GM18502 (cell line): Measurements from ENCODE around the gene CLRN3.

ENCODE experiments used
- ATAC-seq: cut with Tn5 transposase; IDR thresholded peaks from one replicate; pipeline ENCODE4 v1.9.1; 2021; ENCODE audit warnings: mild to moderate bottlenecking; ENCODE audit not compliant: unreplicated experiment, poor library complexity

Gene CLRN3

GRCh38 chr10:127920306-127921074, 27.7 kb upstream of the CLRN3 start:
- no peak for ATAC-seq

- ATAC-seq, result no peak
Measured at GRCh38 chr10:127919418-127920271, 26.9 kb upstream of the CLRN3 start.

- no peak for ATAC-seq
Measured at GRCh38 chr10:127918572-127918971, 25.8 kb upstream of the CLRN3 start.

- ATAC-seq, result no peak
Measured at GRCh38 chr10:127916826-127917225, 24.1 kb upstream of the CLRN3 start.

GRCh38 chr10:127915324-127915723, 22.6 kb upstream of the CLRN3 start:
- no peak for ATAC-seq

- no peak for ATAC-seq
Measured at GRCh38 chr10:127913368-127913759, 20.6 kb upstream of the CLRN3 start.

GRCh38 chr10:127912607-127913367, 20.0 kb upstream of the CLRN3 start:
- ATAC-seq, result no peak

- no peak for ATAC-seq
Measured at GRCh38 chr10:127911867-127912257, 19.1 kb upstream of the CLRN3 start.

GRCh38 chr10:127911218-127911866, 18.6 kb upstream of the CLRN3 start:
- ATAC-seq, result no peak

- ATAC-seq, result no peak
Measured at GRCh38 chr10:127910464-127910770, 17.7 kb upstream of the CLRN3 start.

GRCh38 chr10:127909716-127910463, 17.1 kb upstream of the CLRN3 start:
- no peak for ATAC-seq

- ATAC-seq, result no peak
Measured at GRCh38 chr10:127908959-127909267, 16.2 kb upstream of the CLRN3 start.

GRCh38 chr10:127908106-127908958, 15.6 kb upstream of the CLRN3 start:
- no peak for ATAC-seq

- peak; percentile 10 for ATAC-seq
Measured at GRCh38 chr10:127907411-127908105, 14.8 kb upstream of the CLRN3 start.

GRCh38 chr10:127906548-127907377, 14.0 kb upstream of the CLRN3 start, which contains the start of gene PTPRE:
TSS of gene PTPRE (plus strand) at chr10:127907103. CDS start at chr10:128040882, 133,779 bp downstream.
- ATAC-seq, result peak; percentile 96

GRCh38 chr10:127905848-127906261, 13.1 kb upstream of the CLRN3 start:
- ATAC-seq, result no peak

- no peak for ATAC-seq
Measured at GRCh38 chr10:127905001-127905847, 12.5 kb upstream of the CLRN3 start.
